Measurements from ENCODE around the gene ETV6. TPM values are rescaled to one million over a fixed set of nuclear protein-coding genes. Genes with fewer than 3 reads are reported as not detected.

ETV6 gene
- total and polyA plus RNA-seq, 2 of the 8 experiments (the other 6 are each of a cell fraction or from before 2014, with no cell fraction given), result 5.5 to 23.9 TPM

- H3K4me1 ChIP-seq (replicated peaks in 1 of 4; ENCODE audit: control insufficient read depth in 3 of 4, insufficient read depth in 4 of 4, low read length in 3 of 4), result no peaks in the 10 kb centered on the region
- H3K56ac ChIP-seq (replicated peaks; ENCODE audit: insufficient read length, low read depth, low read length), result no peak overlapping the region
- POLR2A ChIA-PET (ENCODE audit: partially characterized antibody), result no interaction called here
- no peak overlapping the region for H3K4me2 ChIP-seq (ENCODE audit: insufficient read depth in 1 of 2, low read depth in 2 of 2, low read length in 2 of 2)
- H3K27ac ChIP-seq (ENCODE audit: low read depth, low read length), result no peak overlapping the region
- no peak overlapping the region for H4K8ac ChIP-seq (ENCODE audit: extremely low read depth, insufficient read depth, low read length)
- no peaks in the 10 kb centered on the region for H3K79me2 ChIP-seq (ENCODE audit: control insufficient read depth in 1 of 2, insufficient read depth in 2 of 2, low read length in 2 of 2)
- H3K18ac ChIP-seq (ENCODE audit: extremely low read depth, low read length), result no peak overlapping the region
- no peak overlapping the region for H3K9ac ChIP-seq (replicated peaks in 1 of 4; ENCODE audit: extremely low read depth in 1 of 4, low read depth in 3 of 4, low read length in 3 of 4)
- H4K5ac ChIP-seq (ENCODE audit: insufficient read length, low read depth, low read length), result no peak overlapping the region
- no peaks in the 10 kb centered on the region for H3K27me3 ChIP-seq (replicated peaks in 1 of 4; ENCODE audit: control insufficient read depth in 3 of 4, extremely low read depth in 1 of 4, insufficient read depth in 3 of 4, low read length in 3 of 4)
- no peaks in the 10 kb centered on the region for H4K20me1 ChIP-seq (replicated peaks in 1 of 2; ENCODE audit: control insufficient read depth in 1 of 2, insufficient read depth in 2 of 2, low read length in 2 of 2)
- no peak overlapping the region for H2AK5ac ChIP-seq (ENCODE audit: low read depth, low read length)
- no peak overlapping the region for H3K4me3 ChIP-seq (ENCODE audit: extremely low read depth in 1 of 4, insufficient read depth in 2 of 4, low read depth in 3 of 4, low read length in 4 of 4)
- no peak for FAIRE-seq
- H3K4ac ChIP-seq (replicated peaks; ENCODE audit: insufficient read length, low read depth, low read length), result no peak overlapping the region
- WGBS, 2 experiments (ENCODE audit: extremely low coverage in 1 of 2, insufficient coverage in 1 of 2, insufficient read length in 1 of 2, insufficient replicate concordance in 2 of 2, low coverage in 1 of 2, low lambda C conversion rate in 2 of 2, missing lambda C conversion rate in 1 of 2), result 90% methylated on average over 3 of the region's 3 CpGs; no CpG with 5 or more reads in 1 of the 2 experiments
- H2AFZ ChIP-seq (ENCODE audit: low read length), result no peak overlapping the region
- CTCF ChIA-PET (ENCODE audit: partially characterized antibody), result no interaction called here
- TF ChIP-seq HDAC6 (IDR thresholded peaks at IDR 0.05; ENCODE audit: low read depth, low read length) (no peak), RFX5 (IDR thresholded peaks at IDR 0.05; ENCODE audit: borderline replicate concordance, low read depth, low read length) (no peak), EP300 (IDR thresholded peaks at IDR 0.05; ENCODE audit: borderline replicate concordance in 1 of 2, low read depth in 2 of 2, low read length in 2 of 2) (no peak), FOSL1 (IDR thresholded peaks at IDR 0.05; ENCODE audit: insufficient read depth, low read depth, low read length) (no peak), CTCF (IDR thresholded peaks at IDR 0.05; ENCODE audit: control extremely low read depth in 1 of 3, insufficient read depth in 1 of 3, low read depth in 1 of 3, low read length in 3 of 3) (no peak), JUND (IDR thresholded peaks at IDR 0.05; ENCODE audit: low read length) (no peak), SIX5 (IDR thresholded peaks at IDR 0.05; ENCODE audit: low read depth, low read length) (no peak), CREB1 (IDR thresholded peaks at IDR 0.05) (no peak)
- no peak overlapping the region for H2BK20ac ChIP-seq (ENCODE audit: low read length)
- no peaks in the 10 kb centered on the region for H3K79me1 ChIP-seq (ENCODE audit: low read depth, low read length)
- no peak overlapping the region for H2BK120ac ChIP-seq (replicated peaks; ENCODE audit: low read depth, low read length)
- no peak overlapping the region for H3K14ac ChIP-seq (ENCODE audit: insufficient read length)
- no peak overlapping the region for H2BK5ac ChIP-seq (ENCODE audit: low read depth, low read length)
- no peak for DNase-seq (ENCODE audit: low read depth in 1 of 2, low spot score in 2 of 2)
- H3K36me3 ChIP-seq (ENCODE audit: control insufficient read depth in 2 of 4, insufficient read depth in 4 of 4, low read length in 3 of 4), result peaks cover 0 to 3% (median 0%) of the 10 kb centered on the region in 4 experiments; a peak in 4 of 8 replicates
- H2BK12ac ChIP-seq (ENCODE audit: low read depth, low read length), result no peak overlapping the region
- H4K91ac ChIP-seq (replicated peaks; ENCODE audit: insufficient read length, low read length), result no peak overlapping the region
- no peak overlapping the region for H3K23ac ChIP-seq (ENCODE audit: insufficient read length)
- no peaks in the 10 kb centered on the region for H3K9me3 ChIP-seq (ENCODE audit: insufficient read depth in 2 of 2, low read depth in 1 of 2, low read length in 1 of 2)
- H3K23me2 ChIP-seq (ENCODE audit: low read depth, low read length), result no peaks in the 10 kb centered on the region; the same call in 1 of the 2 replicates
- H2BK15ac ChIP-seq (ENCODE audit: low read length), result no peak overlapping the region
These were observed 238.6 kb downstream of the ETV6 start for GRCh38 chr12:11888029-11888428.

All from H1 (cell line).